Forelimb muscle (tissue), 1 donor: Measurements from ENCODE around the gene PLD6. TPM values are rescaled to one million over a fixed set of nuclear protein-coding genes. Genes with fewer than 3 reads are reported as not detected.
"Not testable (repeated sequence)": the region's sequence is repeated elsewhere in the genome, so short reads cannot be mapped to it uniquely, and the experiment has no call there.

Experiments
- DNase-seq: peaks from one replicate; pipeline ENCODE4 v3.0.0-alpha.2; 2013; ENCODE audit warnings: low read depth
- polyA plus RNA-seq: library from polyadenylated mRNA; unstranded; fragments of 120-200 nt; gene quantifications from one replicate; pipeline ENCODE4 v1.2.1, GENCODE V29; 2013; ENCODE audit not compliant: insufficient read length

PLD6 gene
- polyA plus RNA-seq, 1 donor = 3.7 TPM

- DNase-seq = no peak
Measured at GRCh38 chr17:17177176-17177575, 29.0 kb downstream of the PLD6 start.

GRCh38 chr17:17176341-17176740 lies 29.8 kb downstream of the PLD6 start:
- no peak for DNase-seq

GRCh38 chr17:17175917-17176316 lies 30.2 kb downstream of the PLD6 start:
- no peak for DNase-seq

- no peak for DNase-seq
Measured at GRCh38 chr17:17175340-17175739, 30.8 kb downstream of the PLD6 start.

- DNase-seq = no peak
Measured at GRCh38 chr17:17173921-17174320, 32.2 kb downstream of the PLD6 start.

GRCh38 chr17:17172990-17173389 lies 33.1 kb downstream of the PLD6 start:
- no peak for DNase-seq

GRCh38 chr17:17172001-17172939 lies 33.9 kb downstream of the PLD6 start:
- DNase-seq = no peak

GRCh38 chr17:17171186-17171585 lies 34.9 kb downstream of the PLD6 start:
- DNase-seq = no peak

- no peak for DNase-seq
Measured at GRCh38 chr17:17170346-17170985, 35.7 kb downstream of the PLD6 start.

- DNase-seq = no peak
Measured at GRCh38 chr17:17169396-17169795, 36.7 kb downstream of the PLD6 start.

GRCh38 chr17:17168401-17168800 lies 37.7 kb downstream of the PLD6 start:
- no peak for DNase-seq

GRCh38 chr17:17167986-17168385 lies 38.1 kb downstream of the PLD6 start:
- DNase-seq = no peak

- DNase-seq = no peak
Measured at GRCh38 chr17:17167356-17167755, 38.8 kb downstream of the PLD6 start.

- no peak for DNase-seq
Measured at GRCh38 chr17:17166446-17166845, 39.7 kb downstream of the PLD6 start.

GRCh38 chr17:17165666-17166308 lies 40.3 kb downstream of the PLD6 start:
- no peak for DNase-seq

- no peak for DNase-seq
Measured at GRCh38 chr17:17164676-17165075, 41.5 kb downstream of the PLD6 start.

GRCh38 chr17:17164156-17164555 lies 42.0 kb downstream of the PLD6 start:
- no peak for DNase-seq

GRCh38 chr17:17161759-17162158 lies 44.4 kb downstream of the PLD6 start:
- no peak for DNase-seq

- DNase-seq = no peak
Measured at GRCh38 chr17:17161121-17161520, 45.0 kb downstream of the PLD6 start.

- DNase-seq = no peak
Measured at GRCh38 chr17:17159571-17159970, 46.6 kb downstream of the PLD6 start.

GRCh38 chr17:17158506-17158905 lies 47.6 kb downstream of the PLD6 start:
- not testable (repeated sequence) for DNase-seq

- DNase-seq = no peak
Measured at GRCh38 chr17:17157041-17157440, 49.1 kb downstream of the PLD6 start.

GRCh38 chr17:17156511-17156910 lies 49.6 kb downstream of the PLD6 start:
- DNase-seq = no peak
